GM21423 (cell line): ENCODE measurements around the gene ERC1.
"Not testable (repeated sequence)": the region's sequence is repeated elsewhere in the genome, so short reads cannot be mapped to it uniquely, and the experiment has no call there.

Experiments used
- ATAC-seq: cut with Tn5 transposase; IDR thresholded peaks from one replicate; pipeline ENCODE4 v1.9.1; 2021; ENCODE audit warnings: mild to moderate bottlenecking, moderate library complexity; ENCODE audit not compliant: unreplicated experiment

ERC1 gene

DNA sequence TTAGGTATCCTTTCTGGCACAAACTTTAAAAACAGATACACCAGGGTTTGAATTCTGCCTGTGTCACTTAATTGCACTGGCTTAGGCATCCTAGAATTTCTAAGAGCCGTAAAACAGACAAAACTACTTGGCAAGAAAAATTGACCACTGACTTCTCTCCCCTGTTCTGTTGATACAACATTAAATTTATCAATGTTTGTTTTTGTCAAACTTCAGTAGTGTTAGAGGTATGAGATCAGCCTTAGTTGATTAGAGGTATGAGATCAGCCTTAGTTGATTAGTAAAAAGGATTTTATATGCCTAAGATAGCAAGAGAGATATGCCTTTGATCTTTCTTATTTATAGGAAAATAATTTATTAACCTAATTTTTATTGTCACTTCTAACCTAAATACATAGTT, 320.1 kb downstream of the ERC1 start:
- no peak for ATAC-seq

DNA sequence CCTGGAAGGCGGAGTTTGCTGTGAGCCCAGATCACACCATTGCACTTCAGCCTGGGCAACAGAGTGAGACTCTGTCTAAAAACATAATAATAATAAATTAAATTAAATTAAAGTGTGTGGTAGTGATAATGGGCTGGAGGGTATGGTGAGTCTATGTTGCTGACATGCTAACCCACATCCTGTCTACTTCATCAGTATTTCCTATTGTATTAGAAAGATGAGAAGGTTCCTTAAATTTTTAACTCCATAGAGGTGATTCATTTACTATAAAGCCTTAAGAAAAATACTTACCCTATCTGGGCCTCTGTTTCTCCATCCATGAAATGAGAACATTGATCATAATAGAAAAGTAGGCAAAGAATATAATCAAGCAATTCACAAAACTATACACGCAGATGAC, 322.9 kb downstream of the ERC1 start:
- no peak for ATAC-seq

DNA sequence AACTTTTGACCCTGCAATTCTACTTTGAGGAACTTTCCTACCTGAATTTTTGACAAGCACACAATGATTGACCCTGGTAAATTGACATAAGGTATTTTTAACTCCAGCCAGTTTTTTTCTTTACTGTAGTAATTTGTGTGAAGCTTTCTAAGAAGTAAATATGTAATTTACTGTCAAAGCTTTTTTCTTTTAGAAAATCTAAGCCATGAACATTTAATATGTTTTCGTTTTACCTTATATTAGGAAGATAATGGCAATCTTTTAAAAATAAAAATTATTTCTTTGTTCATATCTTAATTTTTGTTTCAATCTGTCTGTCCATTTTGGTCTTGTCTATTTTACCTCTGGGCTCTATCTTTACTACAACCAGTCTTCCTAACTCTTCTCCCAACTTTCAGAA, 323.5 kb downstream of the ERC1 start:
- ATAC-seq: no peak

DNA sequence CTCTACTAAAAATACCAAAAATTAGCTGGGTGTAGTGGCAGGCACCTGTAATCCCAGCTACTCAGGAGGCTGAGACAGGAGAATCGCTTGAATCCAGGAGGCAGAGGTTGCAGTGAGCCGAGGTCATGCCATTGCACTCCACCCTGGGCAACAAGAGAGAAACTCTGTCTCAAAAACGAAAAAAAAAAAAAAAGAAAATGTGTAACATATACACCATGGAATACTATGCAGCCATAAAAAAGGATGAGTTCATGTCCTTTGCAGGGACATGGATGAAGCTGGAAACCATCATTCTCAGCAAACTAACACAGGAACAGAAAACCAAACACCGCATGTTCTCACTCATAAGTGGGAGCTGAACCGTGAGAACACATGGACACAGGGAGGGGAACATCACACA, 326.0 kb downstream of the ERC1 start:
- ATAC-seq: not testable (repeated sequence)

DNA sequence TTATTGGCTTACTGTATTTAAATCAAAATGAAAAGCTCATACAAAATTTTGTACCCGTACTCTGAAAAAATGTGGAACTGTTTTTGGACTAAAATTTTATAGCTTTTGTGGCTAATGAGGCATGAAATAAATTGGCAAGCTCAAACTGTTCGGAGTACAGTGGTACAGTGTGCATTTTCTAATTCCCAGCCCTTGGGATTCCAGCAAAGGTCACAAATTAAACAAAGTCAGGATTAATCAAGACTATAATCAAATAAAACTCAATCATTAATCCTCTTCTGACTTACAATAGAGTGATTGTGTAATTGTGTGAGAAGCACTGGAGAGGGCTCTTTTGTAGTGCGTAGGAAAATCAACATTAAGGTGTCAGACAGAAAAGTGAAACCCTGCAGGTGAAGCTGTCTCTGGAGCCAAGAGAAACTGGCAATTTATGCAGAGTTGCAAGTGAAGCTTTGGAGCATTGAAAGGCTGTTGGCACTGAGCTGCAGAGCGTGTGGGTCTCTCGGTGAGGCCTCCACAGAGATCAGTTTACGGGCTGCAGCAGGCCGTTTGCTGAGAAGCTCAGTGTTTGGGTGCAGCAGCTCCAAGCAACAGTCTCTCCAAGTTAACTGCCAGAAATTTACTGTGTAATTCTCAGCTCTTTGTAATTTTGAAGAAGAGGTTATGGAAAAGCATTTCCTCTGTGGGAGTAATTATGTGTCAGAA, 327.5 kb downstream of the ERC1 start:
- no peak for ATAC-seq

DNA sequence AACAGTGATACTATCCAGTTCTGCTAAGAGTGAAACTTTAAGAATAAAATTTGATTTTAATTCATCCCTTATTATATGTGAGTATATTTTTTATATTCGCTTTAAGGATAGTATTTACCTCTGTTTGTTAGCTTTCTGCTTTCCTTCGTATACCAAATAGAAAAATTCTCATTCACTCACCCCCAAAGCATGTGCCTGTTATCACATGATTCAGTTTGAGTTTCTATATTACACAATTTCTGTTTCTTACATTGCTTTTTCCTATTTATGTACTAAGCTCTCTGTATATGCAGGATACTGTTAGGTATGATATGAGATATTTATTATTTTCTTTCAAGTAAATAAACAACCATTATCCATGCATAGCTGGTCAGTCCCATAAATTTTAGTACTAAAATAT, 328.2 kb downstream of the ERC1 start:
- no peak for ATAC-seq

DNA sequence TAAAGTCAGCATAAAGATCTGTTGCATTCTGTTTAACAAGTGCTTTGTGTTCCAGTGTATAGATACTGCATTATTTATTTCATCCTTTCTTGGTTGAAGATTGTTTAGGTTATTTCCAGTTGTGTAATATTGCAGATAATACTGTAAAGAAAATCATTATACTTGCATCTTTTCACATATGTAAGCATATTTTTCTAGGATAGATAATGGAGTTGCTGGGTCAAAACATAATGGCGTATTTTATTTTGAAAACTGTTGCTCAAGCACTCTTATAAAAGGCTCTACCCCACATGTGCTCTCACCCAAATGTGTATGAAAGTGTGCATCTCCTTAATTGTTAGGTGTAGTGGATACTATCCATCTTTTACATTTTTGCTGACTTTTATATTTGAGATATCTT, 329.0 kb downstream of the ERC1 start:
- ATAC-seq: no peak

DNA sequence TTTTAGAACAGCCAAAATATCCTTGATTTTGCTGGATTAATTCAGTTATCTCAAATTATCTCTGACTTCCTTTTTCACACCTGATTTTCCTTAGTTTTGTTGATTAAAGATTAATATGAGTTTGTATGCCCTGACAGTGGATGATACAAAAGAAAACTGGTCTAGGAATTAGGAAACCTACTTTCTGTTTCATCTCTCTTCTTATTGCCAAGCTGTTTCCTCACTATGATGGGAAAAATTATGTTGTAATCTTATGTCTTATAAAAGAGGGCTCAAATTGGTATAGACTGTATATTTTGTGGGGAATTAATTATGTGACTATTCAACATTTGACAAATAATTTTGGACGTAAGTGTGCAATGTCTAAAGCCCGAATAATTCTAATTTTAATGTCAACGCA, 331.8 kb downstream of the ERC1 start:
- no peak for ATAC-seq

DNA sequence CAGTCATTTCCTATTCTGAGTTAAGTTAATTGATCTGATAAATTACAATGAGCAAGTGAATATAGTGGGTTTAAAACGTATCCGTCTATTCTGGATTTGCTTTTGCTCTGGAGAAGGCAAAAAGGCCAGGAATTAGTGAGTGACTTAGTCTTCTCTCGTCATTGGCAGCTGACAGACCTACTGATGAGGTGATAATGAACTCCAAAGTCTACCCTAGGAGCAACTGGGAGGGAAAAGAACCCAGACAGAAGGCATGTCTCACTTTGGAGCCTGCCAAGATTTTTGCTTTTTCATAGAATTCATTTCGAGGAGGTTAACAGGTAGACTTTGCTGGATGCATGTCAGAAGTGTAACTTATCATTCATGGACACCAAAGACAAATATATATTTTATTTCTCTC, 333.1 kb downstream of the ERC1 start:
- no peak for ATAC-seq

DNA sequence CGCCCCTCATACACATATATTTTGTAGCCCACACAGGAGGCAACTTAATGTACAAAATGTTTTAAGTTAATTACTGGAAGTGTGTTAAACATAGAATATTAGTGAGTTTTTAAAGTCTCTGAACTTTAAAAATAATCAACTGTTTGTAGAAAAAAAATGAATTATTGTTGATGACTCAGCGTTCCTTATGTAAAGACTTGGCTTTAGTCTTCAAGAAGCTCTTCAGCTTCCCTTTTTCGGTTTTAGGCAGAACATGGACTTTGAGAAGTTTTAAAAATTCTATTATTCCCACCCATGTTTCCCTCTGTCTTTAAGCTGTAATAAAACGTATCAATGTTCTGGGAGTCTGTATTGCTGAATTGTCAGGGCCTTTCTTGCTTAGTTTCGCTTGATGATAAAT, 333.9 kb downstream of the ERC1 start:
- no peak for ATAC-seq

DNA sequence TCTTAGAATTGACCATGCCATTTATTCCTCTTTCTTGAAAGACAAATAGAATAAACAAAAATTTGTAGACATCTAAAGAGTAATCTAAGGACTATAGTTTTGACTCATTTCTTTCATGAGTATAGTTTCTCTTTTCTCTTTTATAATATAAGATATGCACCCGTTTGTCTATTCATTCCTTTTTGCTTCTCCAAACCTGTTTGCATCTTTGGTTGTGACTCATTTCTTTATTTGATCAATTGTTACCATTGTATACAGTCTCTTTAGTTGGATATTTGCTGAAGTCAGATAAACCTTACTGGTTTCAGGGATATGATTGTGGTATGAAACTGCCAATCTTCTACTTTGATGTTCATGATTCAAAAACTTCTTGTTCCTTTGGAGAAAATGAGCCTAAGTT, 334.6 kb downstream of the ERC1 start:
- ATAC-seq: no peak

DNA sequence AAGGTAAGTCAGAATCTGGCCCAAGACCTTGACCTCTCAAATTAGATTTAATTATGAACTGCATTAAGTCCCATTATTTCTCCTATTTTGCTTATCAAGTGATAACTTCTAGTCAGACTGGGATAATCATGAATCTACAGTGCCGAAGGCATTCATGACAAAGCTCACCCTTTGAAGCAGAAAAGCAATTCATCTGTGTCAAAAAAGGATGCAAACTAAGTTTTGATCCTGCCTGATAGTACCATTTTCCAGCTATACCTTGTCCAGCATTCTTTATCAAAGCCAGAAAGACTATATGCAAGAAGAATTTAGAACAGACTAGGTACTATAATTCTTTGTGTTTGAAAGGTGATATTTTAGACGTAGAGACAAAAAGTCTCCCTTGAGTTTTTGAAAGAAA, 335.2 kb downstream of the ERC1 start:
- ATAC-seq: no peak

DNA sequence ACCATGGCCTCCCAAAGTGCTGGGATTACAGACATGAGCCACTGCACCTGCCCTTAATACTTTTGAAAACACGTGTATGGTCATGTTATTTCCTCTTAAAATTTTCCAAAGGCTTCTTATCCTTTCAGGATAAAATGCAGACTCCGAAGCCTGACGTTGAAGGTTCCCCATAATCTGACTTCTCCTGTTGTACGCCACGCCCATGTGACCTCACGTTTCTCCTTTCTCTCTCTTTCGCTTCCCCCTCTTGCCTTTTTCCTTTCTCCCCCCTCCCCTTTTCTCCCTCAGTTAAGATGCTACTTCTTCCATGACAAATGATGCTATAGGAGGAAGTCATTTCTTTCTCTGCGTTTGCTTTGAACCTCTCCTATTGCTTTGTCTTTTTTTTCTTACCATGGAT, 337.4 kb downstream of the ERC1 start:
- no peak for ATAC-seq

DNA sequence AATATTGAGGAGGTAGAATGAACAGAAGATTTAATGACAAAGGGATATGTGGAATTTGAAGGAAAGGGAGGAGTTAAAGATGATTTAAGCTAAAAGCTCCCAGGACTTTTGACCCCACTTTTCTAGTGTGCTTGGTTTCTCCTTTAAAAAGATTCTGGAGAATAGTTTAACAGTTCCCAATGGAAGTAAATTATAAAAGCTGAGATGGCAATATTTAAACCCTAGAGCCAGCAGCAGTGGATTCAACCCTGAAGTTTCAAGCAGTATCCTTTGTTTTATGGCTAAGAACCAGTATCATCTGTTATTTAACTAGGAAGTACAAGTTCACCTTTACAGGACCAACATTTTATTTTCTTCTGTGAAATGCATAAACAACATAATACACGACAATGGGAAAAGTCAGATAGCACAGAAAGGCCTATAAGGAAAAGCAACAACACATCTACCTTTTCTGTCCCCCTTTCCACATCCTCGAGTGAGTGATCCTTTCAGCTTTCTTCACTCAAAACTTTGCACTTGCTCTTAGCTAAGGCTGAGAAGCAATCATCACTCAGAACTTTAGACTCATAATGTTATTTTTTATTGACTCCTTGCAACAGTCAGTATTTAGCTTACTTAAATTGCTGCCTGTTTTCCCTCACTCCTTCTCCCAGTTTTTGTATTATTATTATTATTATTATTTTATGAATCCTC, 338.9 kb downstream of the ERC1 start:
- no peak for ATAC-seq

DNA sequence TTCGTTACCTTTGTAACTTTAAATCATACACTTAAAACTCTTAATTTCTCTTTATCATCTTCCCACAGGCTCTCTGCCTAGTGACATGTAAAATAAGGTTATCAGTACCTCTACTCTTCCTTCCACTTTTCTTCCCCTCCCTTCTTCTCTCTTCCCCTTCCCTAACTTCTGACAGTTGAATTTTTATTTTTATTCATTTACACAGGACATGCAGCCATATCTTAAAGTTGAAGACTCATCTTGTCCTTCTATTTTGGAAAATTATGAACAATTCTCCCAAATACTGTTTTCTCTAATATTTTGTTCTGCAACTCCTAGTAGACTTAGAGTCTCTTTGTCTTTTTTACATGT, 339.4 kb downstream of the ERC1 start:
- ATAC-seq: no peak

DNA sequence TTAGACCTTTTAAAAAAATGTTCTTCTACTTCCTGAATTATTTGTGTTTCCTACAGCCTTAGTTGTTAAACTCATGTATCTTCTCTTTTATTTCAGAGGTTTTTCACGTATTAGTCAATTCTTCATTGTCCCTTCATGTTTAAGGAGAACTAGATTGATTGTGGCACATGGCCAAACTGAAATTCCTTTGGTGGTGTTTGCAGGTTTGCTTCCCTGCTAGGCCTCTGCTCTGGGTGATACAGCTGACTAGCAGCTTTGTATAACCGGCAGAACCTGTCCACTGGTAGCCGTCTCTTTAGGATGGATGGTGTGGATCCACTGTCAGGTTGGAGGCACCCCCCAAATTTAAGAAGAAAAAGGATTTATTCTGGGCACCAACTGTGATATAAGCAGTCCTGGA, 341.3 kb downstream of the ERC1 start:
- ATAC-seq: no peak

DNA sequence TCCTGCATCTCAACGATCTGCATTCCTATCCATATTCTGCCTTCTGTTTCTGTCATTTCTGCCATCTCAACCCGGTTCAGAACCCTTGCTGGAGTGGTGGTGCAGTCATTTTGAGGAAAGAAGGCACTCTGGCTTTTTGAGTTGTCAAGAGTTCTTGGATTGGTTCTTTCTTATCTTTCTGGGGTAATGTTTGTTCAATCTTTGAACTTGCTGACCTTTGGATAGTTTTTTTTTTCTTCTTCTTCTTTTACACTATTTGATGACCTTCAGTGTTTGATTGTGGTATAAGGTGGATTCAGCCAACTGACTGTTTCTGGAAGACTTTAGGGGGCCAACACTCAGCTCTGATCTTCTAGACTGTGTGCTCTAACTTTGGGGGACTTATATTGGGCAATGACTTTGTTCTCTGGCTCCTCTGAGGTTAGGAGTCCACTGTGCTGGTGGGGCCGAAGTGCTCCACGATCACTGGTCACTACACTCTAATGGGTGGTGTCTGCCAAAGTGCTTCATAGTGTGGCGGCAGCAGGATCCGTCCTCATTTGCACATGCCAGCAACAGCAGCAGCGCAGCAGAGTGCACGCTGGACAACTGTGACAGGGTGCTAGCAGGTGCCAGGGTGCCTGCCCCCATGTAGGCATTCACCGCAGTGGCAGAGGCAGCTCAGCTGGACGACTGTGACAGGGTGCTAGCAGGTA, 347.6 kb downstream of the ERC1 start:
- no peak for ATAC-seq

DNA sequence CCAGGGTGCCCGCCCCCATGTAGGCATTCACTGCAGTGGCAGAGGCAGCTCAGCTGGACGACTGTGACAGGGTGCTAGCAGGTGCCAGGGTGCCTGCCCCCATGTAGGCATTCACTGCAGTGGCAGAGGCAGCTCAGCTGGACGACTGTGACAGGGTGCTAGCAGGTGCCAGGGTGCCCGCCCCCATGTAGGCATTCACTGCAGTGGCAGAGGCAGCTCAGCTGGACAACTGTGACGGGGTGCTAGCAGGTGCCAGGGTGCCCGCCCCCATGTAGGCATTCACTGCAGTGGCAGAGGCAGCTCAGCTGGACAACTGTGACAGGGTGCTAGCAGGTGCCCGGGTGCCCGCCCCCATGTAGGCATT, 348.1 kb downstream of the ERC1 start:
- ATAC-seq: not testable (repeated sequence)

DNA sequence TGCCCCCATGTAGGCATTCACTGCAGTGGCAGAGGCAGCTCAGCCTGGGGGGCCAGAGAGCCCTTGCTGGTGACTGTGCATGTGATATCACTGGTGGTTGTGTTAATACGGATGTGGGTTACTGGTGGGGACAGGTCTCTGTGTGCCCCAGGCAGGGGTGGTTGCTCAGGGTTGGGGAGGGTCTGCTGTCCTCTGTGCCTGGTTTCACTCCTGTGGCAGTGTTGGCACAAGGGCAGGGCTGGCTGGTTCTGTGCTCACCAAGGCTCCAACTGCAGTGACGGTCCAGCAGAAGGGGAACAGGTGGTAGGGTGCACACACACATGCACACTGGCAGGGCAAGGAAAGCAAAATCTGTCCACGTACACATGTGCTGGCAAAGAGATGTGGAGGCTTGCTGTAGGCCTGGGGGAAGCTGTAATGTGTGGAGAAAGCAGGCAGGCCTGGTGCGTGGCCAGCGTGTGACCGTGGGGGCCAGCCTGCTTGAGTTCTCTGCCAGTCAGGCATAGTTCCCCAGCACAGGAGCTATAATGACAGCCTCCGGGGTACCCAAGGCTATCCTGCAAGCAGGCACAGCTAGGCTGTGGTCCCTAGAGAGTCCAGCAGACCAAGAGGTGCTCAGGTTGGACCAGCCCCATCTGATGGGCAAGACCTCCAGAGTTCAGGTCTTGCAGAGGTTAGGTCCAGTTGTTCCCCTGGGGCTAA, 348.7 kb downstream of the ERC1 start:
- no peak for ATAC-seq

DNA sequence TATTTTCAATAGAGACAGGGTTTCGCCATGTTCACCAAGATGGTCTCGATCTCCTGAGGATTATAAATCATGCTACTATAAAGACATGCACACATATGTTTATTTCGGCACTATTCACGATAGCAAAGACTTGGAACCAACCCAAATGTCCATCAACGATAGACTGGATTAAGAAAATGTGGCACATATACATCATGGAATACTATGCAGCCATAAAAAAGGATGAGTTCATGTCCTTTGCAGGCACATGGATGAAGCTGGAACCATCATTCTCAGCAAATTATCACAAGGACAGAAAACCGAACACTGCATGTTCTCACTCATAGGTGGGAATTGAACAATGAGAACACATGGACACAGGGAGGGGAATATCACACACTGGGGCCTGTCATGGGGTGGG, 350.2 kb downstream of the ERC1 start:
- not testable (repeated sequence) for ATAC-seq

DNA sequence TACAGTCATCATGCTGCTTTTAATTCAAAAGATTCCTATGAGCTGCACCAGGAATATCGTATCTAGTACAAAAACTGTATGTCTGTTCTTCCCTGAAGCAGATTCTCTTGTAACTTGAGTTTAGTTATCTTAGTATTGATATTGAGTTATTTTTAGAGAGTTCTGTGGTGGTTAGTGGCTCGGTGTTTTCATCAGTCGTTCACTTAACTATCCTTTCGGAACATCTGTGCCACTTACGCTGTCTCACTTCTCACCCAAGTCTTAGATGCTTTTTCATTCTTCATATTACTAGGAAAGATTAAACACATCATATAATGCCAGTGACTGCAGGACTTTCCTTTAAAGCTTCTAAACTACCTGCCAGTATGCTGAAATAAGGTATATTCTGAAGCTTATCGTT, 352.4 kb downstream of the ERC1 start:
- no peak for ATAC-seq

DNA sequence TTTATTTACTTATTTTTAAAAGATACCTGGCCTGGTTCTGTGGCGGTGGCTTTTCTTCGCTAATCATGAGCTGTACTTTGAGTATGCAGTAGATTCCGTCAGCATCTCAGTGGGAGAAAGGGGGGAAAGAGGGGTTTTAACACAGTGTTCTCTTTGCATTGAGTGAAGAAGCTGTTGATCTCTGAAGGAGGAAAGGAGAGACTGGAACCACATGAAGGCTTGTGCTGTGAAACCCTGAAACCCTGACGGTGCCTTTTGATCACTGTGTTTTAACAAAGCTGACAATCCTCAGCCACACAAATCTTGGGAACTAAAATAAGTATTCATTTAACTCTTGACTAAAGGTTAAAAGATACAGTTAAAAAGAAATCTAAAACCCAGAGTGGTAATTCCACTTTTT, 353.2 kb downstream of the ERC1 start:
- ATAC-seq: no peak
